Neural progenitor cell (in vitro differentiated cells): ENCODE data around the gene CBFA2T2.

Experiments used
- EZH2 ChIP-seq: fragments of 200-600 bp; sonication (generic); IDR thresholded peaks from 2 replicates; pipeline ENCODE4 v1.6.1; 2017; ENCODE audit warnings: antibody characterized with exemption, mild to moderate bottlenecking, moderate library complexity
- EZH2phosphoT487 ChIP-seq: fragments of 200-600 bp; sonication (generic); IDR thresholded peaks from 2 replicates; pipeline ENCODE4 v1.6.1; 2017; ENCODE audit warnings: antibody characterized with exemption
- TF ChIP-seq, protein P1 (sequence below): fragments of 200-600 bp; sonication (generic); IDR thresholded peaks from 2 replicates; pipeline ENCODE4 v1.5.1; 2017; ENCODE audit warnings: antibody characterized with exemption, mild to moderate bottlenecking

DNA sequence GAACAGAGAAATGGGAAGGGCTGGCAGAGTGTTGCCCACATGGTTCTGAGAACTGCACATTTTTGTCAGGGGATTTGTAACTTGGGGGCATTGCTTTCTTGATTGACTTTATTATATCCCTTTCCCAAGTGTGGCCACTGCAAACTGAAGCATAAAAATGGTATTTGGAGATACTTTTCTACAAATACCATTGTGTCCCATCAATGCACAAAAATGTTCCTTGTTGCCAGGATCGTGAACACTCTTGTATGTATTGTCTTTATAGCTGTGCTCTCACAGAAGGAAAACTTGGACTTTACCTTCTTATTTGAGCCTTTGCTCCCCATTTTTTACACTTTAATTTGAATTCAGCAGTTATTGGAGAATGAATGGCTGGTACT lies 115.1 kb downstream of the CBFA2T2 start:
- TF ChIP-seq EZH2phosphoT487 (no peak), EZH2 (no peak)
- TF ChIP-seq, protein P1, sequence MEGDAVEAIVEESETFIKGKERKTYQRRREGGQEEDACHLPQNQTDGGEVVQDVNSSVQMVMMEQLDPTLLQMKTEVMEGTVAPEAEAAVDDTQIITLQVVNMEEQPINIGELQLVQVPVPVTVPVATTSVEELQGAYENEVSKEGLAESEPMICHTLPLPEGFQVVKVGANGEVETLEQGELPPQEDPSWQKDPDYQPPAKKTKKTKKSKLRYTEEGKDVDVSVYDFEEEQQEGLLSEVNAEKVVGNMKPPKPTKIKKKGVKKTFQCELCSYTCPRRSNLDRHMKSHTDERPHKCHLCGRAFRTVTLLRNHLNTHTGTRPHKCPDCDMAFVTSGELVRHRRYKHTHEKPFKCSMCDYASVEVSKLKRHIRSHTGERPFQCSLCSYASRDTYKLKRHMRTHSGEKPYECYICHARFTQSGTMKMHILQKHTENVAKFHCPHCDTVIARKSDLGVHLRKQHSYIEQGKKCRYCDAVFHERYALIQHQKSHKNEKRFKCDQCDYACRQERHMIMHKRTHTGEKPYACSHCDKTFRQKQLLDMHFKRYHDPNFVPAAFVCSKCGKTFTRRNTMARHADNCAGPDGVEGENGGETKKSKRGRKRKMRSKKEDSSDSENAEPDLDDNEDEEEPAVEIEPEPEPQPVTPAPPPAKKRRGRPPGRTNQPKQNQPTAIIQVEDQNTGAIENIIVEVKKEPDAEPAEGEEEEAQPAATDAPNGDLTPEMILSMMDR: no peak
